ELR (cell line): Measurements from ENCODE around the gene WBP2NL.
A peak's percentile ranks its signal among the peaks of the same experiment; 100 is the strongest.

Experiments used
- DNase-seq: peaks from one replicate; pipeline ENCODE4 v3.0.0-alpha.2; 2015; ENCODE audit warnings: low read depth

WBP2NL gene

DNA sequence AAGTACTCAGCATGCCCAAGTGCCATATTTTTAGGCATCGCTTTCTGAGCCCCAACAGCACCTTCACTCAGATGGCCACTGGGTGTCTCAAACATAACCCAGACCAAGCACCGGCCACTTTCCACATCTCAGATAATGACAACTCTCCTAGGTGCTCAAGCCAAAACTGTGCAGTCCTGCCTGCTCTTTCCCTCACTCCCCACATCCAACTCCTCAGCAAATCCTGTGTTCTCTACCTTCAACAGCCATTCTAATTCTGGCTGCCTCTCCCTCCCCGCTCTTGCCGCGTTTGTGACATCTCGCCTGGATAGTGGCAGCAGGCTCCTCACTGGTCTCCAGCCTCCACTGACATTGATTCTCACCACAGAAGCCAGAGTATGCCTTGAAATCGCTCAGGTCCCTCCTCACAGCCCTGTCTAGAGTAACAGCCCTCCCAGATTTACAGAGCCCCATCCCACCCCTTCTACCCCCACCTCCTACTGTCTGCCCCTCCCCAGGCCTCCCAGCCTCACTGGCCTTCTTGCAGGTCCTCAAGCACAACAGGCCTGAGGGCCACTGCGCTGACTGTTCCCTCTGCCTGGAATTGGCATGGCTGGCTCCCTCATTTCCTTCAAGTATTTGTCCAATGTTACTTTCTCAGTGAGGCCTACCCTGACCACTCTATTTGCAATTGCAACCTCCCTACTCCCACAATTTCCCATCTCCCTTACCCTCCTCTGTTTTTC lies 74.2 kb downstream of the WBP2NL start:
- DNase-seq: no peak

GRCh38 chr22:42073621-42074041 lies 75.0 kb downstream of the WBP2NL start:
- DNase-seq: no peak

DNA sequence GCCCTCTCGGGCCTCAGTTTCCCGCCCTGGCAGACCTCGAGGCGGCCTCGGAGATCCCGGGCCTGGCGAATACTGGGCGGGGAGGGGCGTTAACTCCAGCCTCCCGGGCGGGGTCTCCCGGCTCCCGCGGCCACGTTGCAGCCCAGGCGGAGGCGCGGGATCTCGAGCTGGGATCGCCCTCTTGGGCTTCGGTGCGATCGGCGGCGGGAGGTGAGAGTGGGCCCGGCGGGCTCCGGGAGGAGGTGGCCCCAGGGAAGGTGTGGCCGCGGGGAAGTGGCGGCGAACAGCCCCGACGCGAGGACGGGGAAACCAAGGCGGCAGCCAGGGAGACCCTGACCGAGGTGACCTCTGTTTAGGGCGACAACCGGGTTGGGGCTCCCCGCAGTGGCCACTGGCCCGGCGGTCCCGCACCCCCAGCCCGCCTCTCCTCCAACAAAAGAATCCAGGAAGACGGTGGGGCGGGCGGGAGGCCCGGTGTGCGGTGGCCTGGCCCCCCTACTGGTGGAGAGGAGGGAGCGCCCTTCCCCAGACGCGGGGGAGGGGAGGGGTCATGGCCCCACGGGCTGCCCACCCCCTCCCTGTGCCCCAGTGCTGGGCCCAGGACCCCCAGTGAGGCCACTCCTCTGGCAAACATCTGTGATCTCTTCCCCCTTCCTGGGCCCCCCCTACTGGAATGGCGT lies 75.7 kb downstream of the WBP2NL start, which contains the start of gene PHETA2:
TSS of gene PHETA2 (plus strand) at position 117 of the 680 bp plus-strand sequence. CDS start 3,046 bp downstream, outside the sequence.
- peak; percentile 44 for DNase-seq

GRCh38 chr22:42074846-42075676 lies 76.5 kb downstream of the WBP2NL start:
- DNase-seq: no peak

GRCh38 chr22:42076764-42077485 lies 78.3 kb downstream of the WBP2NL start:
- DNase-seq: no peak

DNA sequence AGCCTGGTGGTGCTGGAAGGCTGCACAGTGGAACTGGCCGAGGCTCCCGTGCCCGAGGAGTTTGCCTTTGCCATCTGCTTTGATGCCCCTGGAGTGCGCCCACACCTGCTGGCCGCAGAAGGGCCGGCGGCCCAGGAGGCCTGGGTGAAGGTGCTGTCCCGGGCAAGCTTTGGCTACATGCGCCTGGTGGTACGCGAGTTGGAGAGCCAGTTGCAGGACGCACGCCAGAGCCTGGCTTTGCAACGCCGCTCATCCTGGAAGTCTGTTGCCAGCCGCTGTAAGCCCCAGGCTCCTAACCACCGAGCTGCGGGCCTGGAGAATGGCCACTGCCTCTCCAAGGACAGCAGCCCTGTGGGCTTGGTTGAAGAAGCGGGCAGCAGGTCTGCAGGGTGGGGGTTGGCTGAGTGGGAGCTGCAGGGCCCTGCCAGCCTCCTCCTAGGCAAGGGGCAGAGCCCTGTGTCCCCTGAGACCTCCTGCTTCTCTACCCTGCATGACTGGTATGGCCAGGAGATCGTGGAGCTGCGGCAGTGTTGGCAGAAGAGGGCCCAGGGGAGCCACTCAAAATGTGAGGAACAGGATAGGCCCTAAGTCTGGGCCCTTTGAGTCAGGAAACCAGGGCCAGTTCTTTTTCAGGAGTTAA lies 79.0 kb downstream of the WBP2NL start:
- DNase-seq: no peak
